ENCODE measurements around the gene KDM8.

DNA sequence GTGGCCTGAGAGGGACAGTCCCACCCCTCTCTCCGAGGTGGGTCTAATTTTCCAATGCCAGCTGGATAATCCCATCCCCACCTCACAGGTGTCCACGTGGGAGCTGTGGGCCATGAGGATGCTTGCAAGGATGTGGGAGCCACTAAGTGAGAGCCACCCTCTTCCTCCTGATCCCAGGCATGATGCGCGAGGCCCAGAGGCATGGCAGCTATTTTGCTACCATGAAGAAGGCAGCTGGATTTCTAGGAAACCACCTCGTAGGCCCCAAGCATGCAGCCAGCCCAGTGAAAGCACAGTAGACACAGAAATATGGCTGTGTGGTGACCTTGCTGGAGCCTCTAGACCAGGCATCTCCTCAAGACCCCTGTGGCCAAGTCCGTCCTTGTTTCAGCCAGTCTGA lies 20.4 kb downstream of the KDM8 start:
- TF ChIP-seq, protein P1, sequence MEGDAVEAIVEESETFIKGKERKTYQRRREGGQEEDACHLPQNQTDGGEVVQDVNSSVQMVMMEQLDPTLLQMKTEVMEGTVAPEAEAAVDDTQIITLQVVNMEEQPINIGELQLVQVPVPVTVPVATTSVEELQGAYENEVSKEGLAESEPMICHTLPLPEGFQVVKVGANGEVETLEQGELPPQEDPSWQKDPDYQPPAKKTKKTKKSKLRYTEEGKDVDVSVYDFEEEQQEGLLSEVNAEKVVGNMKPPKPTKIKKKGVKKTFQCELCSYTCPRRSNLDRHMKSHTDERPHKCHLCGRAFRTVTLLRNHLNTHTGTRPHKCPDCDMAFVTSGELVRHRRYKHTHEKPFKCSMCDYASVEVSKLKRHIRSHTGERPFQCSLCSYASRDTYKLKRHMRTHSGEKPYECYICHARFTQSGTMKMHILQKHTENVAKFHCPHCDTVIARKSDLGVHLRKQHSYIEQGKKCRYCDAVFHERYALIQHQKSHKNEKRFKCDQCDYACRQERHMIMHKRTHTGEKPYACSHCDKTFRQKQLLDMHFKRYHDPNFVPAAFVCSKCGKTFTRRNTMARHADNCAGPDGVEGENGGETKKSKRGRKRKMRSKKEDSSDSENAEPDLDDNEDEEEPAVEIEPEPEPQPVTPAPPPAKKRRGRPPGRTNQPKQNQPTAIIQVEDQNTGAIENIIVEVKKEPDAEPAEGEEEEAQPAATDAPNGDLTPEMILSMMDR (conservative IDR thresholded peaks at IDR 0.05; ENCODE audit: low read depth in 2 of 2) = no peak
- no peak for TF ChIP-seq EZH2 (IDR thresholded peaks at IDR 0.05; ENCODE audit: low read depth, unreplicated experiment)
- no peak for TF ChIP-seq POLR2AphosphoS5 (IDR thresholded peaks at IDR 0.05; ENCODE audit: low read depth)
- TF ChIP-seq, protein P2, sequence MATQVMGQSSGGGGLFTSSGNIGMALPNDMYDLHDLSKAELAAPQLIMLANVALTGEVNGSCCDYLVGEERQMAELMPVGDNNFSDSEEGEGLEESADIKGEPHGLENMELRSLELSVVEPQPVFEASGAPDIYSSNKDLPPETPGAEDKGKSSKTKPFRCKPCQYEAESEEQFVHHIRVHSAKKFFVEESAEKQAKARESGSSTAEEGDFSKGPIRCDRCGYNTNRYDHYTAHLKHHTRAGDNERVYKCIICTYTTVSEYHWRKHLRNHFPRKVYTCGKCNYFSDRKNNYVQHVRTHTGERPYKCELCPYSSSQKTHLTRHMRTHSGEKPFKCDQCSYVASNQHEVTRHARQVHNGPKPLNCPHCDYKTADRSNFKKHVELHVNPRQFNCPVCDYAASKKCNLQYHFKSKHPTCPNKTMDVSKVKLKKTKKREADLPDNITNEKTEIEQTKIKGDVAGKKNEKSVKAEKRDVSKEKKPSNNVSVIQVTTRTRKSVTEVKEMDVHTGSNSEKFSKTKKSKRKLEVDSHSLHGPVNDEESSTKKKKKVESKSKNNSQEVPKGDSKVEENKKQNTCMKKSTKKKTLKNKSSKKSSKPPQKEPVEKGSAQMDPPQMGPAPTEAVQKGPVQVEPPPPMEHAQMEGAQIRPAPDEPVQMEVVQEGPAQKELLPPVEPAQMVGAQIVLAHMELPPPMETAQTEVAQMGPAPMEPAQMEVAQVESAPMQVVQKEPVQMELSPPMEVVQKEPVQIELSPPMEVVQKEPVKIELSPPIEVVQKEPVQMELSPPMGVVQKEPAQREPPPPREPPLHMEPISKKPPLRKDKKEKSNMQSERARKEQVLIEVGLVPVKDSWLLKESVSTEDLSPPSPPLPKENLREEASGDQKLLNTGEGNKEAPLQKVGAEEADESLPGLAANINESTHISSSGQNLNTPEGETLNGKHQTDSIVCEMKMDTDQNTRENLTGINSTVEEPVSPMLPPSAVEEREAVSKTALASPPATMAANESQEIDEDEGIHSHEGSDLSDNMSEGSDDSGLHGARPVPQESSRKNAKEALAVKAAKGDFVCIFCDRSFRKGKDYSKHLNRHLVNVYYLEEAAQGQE (IDR thresholded peaks at IDR 0.05; ENCODE audit: unreplicated experiment) = no peak
- no peak for TF ChIP-seq ZNF114 (CRISPR knock-in tag; IDR thresholded peaks at IDR 0.05)
